Measurements from ENCODE around the gene SUV39H1.

DNA sequence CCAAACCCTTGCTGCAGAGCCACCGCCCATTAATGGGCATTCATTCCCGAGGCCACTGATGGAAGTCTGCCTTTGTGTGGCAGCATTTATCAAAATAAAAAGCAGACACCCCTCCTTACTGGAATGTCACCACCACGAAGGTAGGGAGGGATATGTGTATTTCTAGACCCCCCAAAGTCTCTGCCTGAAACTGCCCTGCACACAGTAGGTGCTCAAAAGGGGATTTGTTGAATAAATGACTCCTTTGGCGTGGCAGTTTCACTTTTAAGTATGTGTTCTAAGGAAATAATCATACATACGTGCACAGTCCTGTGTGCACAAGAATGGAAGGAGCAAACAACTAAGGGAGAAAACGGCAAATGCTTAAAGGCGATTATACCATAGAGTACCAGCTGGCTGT, 41.4 kb downstream of the SUV39H1 start:
- TF ChIP-seq POLR2A (IDR thresholded peaks at IDR 0.05), result no peak
- TF ChIP-seq, protein P1, sequence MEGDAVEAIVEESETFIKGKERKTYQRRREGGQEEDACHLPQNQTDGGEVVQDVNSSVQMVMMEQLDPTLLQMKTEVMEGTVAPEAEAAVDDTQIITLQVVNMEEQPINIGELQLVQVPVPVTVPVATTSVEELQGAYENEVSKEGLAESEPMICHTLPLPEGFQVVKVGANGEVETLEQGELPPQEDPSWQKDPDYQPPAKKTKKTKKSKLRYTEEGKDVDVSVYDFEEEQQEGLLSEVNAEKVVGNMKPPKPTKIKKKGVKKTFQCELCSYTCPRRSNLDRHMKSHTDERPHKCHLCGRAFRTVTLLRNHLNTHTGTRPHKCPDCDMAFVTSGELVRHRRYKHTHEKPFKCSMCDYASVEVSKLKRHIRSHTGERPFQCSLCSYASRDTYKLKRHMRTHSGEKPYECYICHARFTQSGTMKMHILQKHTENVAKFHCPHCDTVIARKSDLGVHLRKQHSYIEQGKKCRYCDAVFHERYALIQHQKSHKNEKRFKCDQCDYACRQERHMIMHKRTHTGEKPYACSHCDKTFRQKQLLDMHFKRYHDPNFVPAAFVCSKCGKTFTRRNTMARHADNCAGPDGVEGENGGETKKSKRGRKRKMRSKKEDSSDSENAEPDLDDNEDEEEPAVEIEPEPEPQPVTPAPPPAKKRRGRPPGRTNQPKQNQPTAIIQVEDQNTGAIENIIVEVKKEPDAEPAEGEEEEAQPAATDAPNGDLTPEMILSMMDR (IDR thresholded peaks at IDR 0.05), result no peak
- no peak for TF ChIP-seq EP300 (IDR thresholded peaks at IDR 0.05)
- TF ChIP-seq POLR2AphosphoS5 (IDR thresholded peaks at IDR 0.05), result no peak
